NCI-H2107 (cell line): ENCODE results near the gene WWOX.

Experiments used
- DNase-seq: peaks from one replicate; lab custom pipeline; 2025; lab: John Stamatoyannopoulos, UW

The WWOX gene

DNA sequence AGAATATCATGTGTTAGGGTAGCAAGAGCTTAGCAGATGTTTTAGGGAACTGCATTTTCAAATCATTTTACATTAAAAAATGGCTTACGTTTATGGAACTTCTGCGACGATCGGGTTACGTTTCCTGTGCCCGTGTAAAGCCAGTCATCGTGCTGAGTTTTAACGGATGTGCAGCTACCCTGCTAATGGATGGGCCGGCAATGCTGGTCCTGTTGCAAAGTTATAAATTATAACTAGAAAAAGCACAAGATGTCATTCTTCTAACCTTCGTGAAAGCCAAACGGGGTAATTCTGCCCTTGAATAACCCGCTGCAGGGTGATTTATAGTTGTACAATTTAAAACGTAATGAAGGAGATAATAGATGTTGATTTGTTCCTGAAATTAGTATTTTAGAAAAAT, 339.2 kb downstream of the WWOX start:
- no peak for DNase-seq

DNA sequence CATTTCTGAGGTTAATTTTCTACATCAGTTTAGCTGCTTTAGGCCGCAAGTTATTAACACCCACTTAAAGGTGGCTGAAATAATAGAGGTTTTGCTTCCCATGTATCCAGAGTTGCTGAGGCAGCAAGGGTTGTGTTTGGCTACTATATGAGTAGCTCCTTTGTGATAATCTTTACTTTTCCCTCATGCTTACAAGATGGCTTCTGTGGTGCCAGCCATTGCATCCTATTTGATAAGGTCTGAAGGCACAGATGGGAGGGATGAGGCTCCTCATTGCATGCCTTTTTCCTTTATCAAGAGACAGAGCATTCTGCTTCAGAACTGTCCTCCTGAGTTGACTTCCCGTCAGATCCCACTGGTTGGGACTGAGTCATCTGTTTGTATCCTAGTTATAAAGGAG, 340.2 kb downstream of the WWOX start:
- no peak for DNase-seq

DNA sequence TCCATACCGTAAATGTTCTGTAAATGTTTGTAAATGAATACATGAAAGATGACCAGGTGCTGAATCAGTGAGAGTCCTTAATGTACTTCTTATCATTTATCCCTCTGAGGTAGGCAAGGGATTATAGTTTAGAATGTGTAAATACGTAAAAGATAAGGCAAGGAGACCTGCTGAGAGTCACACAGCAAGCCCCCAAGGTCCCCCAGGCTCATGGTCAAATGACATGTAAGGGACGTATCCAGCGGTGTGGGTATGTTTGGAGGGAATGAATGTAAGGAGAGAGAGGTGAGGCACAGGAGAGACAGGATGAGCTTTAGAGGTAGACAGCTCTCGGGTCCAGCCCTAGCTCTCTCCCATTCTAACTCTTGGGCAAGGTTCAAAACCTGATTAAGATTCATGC, 341.8 kb downstream of the WWOX start:
- no peak for DNase-seq

DNA sequence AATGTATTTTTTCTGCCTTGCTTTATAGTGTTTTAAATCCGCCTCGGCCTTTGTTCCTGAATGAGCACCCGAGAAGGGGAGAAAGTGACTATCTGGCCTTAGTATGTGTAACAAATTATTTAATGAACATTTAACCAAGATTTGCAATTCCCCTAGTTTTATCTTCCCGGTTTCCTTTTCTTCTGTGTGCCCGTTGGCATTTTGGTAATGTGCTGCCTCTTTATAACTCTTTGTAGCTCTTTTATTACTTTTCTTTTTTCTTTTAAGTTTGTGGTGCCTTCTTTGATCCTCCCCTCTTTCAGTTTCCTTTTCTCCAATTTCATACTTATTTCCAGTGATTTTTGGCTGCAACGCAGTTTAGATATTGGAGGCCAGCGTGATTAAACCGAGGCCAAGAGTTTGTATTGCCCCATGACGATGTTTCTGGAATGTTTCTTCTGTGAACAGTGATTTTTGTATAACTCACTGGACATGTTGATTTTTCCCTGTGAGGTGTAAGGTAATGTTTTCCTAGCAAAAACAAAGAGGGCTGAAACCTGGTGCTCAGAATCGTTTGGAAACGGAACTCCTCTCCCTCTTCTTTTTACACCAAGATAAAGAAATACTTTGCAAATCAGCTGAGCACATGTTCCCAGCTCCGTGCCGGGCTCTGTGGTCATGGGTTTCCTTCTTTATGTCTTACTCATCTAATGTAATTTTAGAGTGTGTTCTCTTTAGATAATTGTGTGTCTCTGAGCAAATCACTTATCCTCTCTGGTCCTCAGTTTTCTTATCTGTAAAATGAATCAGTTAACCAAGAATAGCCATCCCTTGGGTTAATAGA, 344.3 kb downstream of the WWOX start:
- DNase-seq = no peak

DNA sequence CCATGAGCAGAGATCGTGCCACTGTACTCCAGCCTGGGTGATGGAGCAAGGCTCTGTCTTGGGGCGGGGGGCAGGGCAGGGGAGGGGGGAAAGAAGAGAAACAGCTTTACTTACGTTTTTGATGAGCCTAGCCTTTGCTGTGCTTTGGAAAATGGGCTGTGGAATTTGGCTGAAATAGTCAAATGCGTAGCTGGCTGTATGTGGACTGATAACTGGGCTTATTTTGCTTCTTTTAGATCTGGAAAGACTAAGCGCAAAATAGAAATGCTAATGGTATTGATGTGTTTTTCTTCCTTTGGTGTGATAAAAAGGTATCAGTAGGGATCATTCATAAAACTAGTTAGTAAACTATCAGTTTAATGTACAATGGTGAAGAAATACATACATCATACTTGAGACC, 346.4 kb downstream of the WWOX start:
- no peak for DNase-seq

DNA sequence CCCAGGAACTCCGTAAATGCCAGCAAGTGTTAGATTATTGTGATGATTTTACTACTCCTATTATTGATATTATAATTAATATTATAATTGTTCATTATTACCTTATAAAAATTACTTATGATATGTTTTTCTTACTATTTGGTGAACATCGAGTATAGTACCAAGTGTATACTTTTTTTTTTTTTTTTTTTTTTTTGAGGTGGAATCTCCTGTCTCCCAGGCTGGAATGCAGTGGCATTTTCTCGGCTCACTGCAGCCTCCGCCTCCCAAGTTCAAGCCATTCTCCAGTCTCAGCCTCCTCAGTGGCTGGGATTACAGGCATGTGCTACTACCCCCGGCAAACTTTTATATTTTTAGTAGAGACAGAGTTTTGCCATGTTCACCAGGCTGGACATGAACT, 347.0 kb downstream of the WWOX start:
- DNase-seq = no peak

DNA sequence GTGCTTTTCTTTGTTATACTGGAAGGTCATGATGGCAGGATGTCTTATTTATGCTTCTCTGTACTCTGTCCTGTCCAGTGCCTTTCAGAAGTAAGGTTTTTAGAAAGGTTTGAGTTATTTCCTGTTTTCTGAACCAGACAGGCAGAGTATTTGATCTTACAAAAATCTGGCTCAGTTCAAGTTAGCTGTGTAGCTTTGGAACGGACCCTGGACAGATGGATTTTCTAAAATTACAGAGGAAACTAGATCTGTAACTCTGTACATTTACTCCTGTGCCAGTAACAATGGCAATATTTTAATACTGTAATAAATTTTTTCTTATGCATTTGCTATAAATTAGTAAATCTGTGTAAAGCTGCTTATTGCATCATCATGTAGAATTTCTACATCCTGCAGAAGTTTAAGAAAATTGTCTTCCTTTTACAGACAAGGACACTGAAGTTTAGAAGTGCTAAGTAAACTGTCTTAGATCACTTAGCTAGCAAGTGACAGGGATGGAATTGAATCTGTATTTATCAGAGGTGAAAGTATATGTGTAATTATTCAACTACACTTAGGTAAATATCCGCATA, 347.6 kb downstream of the WWOX start:
- no peak for DNase-seq

DNA sequence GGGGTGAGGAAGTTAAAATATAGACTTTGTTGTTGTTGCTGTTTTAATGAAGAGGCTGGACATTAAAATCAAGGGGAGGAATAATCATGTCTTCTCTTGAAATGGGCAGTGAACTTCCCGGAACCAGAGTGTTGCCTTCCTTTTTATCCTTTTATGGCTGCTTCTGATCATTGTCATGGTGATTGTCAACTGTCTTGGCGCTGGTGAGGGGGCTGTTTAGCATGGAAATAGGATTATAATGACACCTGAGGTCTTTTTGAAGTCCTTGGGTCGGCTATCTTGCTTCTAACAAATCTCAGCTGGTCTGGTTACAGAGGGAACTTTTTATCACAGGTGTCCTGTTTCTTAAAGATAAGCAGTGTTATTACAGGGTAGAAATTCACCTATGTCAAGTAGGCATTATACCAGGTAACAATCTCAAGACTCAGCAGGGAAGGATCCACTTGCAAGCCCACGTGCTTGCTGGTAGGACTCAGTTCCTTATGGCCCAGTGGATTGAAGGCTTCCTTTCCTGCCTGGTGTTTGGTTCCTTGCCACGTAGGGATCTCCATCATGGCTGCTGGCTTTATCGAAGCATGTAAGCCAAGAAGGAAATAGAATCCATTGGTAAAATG, 349.3 kb downstream of the WWOX start:
- no peak for DNase-seq

DNA sequence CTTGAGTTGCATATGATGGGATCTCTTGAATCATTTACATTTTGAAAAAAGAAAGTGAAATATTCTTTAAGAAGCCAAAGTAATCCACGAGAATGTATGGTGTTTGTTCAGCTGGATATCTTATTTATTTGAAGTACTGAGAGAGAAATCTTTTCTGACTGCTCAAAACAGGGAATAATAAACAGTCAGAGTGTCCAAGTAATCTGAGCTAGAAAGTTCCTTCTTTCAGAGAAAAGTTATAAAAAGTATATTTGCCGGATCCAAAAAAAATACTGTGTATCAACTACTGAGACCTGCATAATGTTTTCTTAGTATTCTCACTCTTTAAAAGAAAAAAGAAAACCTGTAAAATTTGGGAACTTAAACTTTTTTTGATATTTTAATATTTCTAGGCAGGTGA, 350.8 kb downstream of the WWOX start:
- no peak for DNase-seq

DNA sequence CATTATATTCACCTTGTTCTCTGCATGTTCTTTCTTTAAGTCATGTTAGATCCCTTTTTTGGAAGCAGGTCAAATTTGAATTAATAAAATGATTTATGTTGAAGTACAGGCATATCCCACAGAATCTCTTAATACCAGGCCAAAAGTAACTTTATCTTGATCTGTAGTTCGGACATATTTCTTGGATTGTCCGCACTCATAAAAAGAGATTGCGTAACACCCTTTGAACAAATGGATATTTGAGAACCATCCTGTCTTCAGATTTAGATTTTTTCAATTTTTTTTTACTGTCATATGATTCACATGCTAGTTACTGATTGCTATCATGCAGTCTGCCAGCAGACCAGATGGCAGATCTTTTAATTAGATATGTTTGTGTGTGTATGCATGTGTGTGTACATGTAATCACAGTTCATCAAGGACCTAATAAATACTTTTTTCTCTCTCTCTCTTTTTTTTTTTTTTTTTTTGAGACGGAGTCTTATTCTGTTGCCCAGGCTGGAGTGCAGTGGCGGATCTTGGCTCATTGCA, 352.6 kb downstream of the WWOX start:
- no peak for DNase-seq

DNA sequence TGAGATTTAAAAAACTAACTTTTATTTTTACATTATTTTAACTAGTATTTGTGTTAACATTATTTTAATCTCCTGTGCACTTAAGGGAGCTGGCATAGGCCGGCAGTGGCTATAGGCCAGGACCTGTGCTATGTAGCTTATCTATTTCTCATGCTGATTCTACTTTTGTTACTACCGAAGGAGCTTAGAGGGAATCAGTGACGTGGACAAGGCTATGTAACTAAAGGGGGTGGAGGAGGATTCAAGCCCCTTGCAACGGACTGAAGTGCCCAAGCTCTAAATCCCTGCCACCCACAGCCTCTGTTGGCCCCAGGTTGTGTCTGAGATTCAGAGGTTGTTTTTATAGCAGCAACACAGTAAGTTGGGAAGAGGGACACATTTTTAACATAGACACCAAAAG, 356.4 kb downstream of the WWOX start:
- no peak for DNase-seq

DNA sequence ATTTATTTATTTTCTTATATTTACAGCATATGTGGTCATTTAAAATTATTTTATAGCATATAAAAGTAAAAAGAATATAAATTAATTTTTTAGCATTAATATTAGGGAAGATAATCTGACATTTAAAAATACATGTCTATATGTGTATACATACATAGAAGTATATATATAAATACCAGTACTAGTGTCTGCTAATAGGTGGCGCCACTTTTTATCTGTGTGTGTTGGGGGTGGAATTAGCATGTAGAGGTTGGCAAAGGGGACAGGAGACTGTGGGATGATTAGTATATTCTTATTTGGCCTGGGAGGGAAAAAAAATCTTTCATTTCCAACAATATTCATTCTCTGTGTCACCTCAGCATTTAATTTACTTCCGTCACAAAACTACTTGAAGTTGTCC, 359.1 kb downstream of the WWOX start:
- DNase-seq = no peak

DNA sequence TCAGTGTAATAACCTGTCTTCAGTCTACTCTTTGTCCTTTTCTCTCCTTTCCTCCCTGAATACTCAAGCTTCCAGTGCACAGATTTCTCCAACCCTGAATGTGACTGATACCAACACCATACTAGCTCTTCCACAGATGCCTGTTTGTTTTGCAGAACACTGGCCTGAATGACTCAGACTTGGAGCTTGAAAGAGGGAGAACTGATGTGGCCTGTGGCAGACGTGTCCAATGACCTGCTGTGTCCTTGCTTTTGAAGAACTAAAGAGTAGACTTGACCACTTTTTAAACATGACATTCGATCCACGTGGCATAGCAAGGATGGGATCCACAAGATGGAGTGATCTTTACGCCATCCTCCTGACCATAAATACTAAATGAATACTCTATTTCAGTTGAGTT, 361.0 kb downstream of the WWOX start:
- DNase-seq = no peak

DNA sequence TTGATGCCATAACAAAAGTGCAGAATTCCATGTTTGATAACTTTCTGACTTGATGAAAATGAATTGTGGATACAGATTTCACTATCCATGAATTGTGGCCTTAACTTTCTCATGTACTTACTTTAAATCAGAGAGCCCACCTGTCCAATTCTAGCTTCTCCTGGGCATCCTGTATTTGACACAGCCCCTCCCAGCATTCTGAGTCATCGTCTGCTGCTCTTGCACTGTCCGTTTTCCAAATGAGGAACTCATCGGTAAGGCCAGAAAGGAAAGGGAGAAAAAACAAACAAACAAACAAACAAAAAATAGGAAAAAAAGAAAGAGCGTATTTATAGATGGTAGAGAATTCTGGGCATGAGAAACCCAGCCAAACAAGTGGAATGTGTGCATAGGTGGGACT, 361.6 kb downstream of the WWOX start:
- DNase-seq = no peak

DNA sequence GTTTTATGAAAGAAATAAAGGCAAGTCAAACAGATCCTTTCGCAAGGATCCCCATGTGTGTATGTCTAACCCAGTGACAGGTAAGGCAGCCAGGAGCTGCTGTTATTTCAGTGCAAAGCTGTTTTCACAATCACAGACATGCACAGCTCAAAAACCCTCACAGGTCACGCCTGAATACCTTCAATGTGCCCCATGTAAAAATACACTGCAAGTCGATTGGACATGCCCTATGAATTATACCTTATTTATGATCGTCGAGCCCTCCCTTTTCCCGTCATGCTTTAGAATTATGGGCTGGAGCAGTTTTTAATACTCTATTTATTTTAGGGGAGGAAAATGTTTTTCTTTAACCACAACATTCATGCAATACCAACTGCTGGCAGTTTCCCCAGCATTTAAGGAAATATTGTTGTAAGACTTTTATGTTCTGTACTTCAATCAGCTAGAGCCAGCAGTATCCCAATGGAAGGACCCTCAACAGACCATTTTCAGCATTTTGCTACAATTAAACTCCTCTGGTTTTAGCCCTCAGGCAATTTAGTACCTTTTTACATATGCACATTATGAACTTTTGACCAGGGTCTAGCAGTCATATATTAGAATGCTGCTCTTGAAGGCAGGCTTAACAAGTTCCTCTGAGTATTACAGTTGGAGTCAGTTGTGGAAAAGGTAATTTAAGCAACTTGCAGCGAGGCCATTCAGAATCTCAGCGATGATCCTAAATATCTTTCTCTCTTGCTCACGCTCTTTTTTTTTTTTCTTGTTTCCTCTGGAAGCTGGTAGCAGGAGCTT, 362.2 kb downstream of the WWOX start:
- no peak for DNase-seq

DNA sequence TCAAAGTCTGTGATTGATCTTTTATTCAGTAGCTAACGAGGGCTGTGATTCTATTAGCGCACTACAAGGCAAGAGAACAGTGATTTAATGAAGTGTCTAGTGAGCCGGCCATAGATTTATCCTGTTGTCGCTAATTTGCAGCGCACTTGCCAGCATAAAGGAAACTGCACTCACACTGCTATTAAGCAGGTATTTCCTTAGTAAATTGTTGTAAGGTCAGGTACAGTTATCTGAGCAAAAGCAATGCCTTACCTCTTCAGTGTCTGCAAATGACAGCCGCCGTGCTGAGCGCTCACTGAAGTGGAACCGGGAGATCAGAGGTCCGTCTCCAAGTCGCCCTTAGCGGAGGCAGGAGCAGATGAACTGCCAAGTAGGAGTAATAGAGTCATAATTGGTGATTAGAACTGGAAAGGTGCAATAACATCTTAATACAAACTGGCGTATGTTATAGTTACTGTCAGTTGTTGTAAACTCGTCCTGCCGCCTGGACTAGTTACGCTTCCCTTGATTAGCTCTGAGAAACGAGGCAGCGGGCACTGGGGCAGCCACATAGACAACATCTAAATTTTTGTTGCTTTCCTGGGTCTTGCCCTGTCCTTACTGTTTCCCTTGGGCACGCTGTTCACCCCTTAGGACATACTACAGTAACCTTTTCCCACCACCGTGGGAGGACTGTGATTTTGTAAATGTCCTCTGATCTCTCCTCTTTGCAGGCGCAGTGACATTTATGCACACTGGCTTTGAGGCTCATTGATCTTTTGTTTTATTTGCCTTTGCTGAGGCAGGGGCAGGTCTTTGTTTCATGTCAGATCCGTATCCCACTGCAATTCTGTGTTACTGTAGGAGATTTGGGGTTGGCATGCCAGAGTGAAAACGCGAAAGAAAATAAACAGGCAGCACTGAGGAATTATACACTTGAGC, 363.1 kb downstream of the WWOX start:
- no peak for DNase-seq

DNA sequence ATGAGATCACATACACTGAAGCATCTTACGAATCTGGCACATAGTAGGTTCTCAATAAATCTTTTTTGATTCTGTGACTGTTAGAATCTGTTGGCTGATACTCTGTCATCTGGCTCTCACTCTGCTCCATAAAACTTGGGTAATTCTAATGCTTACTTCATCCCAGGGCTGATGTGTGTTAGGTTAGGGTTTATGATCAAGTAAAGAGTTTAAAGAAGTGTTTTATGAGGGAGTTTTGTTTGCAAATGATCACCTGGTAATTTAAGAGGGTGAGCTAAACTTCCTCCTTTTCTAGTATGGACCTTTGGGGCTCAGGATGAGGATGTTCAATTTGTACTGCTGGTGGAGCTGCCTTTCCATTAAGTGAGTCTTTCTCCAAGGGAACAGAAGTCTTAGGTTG, 364.1 kb downstream of the WWOX start:
- DNase-seq = no peak

DNA sequence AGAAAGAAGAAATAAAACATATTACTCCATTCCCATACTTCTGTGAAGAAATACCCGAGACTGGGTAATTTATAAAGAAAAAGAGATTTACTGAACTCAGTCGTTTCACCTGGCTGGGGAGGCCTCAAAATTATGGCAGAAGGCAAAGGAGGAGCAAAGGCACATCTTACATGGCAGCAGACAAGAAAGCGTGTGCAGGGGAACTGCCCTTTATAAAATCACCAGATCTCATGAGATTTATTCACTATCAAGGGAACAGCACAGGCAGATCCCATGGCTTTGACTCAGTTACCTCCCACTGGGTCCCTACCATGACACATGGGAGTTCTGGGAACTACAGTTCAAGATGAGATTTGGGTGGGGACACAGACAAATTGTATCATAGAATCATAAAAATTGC, 365.4 kb downstream of the WWOX start:
- DNase-seq = no peak

DNA sequence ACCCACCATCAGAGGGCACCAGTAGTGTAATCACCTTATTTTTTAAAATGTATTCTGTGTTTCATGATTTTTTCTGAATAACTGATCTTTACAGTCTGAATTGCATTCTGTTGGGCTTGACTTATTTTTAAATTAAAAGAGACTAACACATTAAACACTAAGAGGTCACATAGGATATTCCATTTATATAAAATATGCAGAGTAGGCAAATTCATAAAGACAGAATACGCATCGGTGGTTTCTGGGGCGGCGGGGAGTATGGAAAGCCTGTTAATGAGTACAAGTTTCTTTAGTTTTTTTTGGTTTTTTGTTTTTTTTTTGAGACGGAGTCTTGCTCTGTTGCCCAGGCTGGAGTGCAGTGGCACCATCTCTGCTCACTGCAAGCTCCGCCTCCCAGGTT, 366.3 kb downstream of the WWOX start:
- DNase-seq = no peak

DNA sequence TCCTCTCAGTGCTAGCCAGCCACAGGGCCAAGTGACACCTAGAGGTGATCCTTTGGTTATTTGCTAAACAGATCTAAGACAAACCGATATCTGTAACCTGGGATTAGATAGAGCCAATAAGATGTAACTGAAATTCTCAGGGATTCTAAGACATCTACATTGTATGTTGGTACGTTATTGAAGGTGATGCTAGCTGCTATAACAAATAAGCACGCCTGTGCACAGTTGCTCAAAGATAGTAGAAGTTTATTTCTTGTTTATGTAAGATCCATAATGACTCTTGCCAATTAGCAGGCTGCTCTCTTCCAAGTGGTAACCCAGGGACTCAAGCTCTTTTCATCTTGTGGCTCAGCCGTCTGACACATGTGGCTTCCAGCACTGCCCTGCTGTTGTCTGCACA, 370.3 kb downstream of the WWOX start:
- no peak for DNase-seq

DNA sequence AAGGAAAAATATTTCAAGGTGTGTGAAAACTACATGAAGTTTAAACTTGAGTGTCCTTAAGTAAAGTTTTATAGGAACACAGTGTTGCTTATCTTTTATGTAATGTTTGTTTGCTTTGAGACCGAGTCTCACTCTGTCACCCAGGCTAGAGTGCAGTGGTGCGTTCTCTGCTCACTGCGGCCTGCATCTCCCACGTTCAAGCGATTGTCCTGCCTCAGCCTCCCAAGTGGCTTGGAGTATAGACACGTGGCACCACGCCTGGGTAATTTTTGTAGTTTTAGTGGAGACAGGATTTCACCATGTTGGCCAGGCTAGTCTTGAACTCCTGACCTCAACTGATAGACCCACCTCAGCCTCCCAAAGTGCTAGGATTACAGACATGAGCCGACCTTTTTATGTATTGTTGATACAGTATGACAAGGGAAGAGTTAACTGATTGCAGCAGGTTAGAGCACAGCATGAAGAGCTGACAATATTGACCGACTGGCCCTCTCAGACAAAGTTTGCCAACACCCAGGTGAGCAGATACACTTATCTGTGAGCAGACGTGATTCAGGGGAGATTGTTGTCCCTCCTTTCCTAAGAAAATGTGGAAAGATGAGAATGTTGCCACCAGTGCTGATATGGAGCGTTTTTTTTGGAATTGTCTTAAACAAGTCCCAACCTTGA, 373.7 kb downstream of the WWOX start:
- no peak for DNase-seq
